Uterus (tissue), 2 donors: Measurements from ENCODE around the gene PDZD4.

Experiments
- POLR2A ChIP-seq, 2 donors: fragments of 450-650 bp; IDR thresholded peaks; one replicate each; pipeline ENCODE4 v1.6.1; 2016; ENCODE audit warnings: antibody characterized with exemption in 2 of 2, mild to moderate bottlenecking in 1 of 2, moderate library complexity in 1 of 2
- TF ChIP-seq, protein P1 (sequence below), 4 experiments: fragments of 200-600 bp in 2 of 4; fragments of 450-650 bp in 2 of 4; sonication (generic) in 2 of 4; IDR thresholded peaks; one replicate each; pipeline ENCODE4 v1.5.1; 2016 to 2019; ENCODE audit warnings: antibody characterized with exemption in 4 of 4, mild to moderate bottlenecking in 2 of 4, moderate library complexity in 1 of 4

DNA sequence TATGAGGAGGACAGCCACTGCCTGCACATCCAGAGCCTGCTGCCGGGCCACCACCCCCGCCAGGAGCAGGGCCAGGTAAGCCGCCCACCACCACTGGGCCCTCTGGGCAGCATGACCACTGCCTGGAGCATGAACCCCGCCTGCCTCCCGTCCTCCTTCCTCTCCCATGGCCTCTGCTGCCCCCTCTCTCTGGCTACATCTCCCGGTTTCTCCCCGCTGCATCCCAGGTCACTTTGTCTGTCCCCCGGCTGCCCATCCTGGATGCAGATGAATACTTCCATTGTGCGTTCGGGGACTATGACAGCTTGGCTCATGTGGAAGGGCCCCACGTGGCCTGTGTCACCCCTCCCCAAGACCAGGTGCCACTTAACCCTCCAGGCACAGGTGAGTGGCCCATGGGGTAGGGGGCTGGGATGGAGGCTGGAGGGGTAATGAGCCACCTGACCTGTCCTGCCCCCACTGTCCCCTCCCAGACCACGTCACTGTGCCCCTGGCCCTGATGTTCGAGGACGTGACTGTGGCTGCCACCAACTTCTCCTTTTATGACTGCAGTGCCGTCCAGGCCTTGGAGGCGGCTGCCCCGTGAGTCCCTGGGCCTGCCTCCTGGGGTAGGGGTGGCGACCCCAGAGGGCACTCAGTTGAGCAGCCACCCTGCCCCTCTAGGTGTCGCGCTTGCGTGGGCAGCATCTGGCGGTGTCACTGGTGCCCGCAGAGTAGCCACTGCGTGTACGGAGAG, 60.3 kb downstream of the PDZD4 start:
- TF ChIP-seq POLR2A (IDR thresholded peaks at IDR 0.05): no peak
- TF ChIP-seq, protein P1, sequence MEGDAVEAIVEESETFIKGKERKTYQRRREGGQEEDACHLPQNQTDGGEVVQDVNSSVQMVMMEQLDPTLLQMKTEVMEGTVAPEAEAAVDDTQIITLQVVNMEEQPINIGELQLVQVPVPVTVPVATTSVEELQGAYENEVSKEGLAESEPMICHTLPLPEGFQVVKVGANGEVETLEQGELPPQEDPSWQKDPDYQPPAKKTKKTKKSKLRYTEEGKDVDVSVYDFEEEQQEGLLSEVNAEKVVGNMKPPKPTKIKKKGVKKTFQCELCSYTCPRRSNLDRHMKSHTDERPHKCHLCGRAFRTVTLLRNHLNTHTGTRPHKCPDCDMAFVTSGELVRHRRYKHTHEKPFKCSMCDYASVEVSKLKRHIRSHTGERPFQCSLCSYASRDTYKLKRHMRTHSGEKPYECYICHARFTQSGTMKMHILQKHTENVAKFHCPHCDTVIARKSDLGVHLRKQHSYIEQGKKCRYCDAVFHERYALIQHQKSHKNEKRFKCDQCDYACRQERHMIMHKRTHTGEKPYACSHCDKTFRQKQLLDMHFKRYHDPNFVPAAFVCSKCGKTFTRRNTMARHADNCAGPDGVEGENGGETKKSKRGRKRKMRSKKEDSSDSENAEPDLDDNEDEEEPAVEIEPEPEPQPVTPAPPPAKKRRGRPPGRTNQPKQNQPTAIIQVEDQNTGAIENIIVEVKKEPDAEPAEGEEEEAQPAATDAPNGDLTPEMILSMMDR (IDR thresholded peaks at IDR 0.05): no peak
